HG03175 (cell line): ENCODE results near the gene KAZALD1.
A peak's percentile ranks its signal among the peaks of the same experiment; 100 is the strongest.

Experiments
- ATAC-seq: cut with Tn5 transposase; IDR thresholded peaks from one replicate; pipeline ENCODE4 v1.9.1; 2021; ENCODE audit warnings: mild to moderate bottlenecking, moderate library complexity; ENCODE audit not compliant: unreplicated experiment

KAZALD1 gene

GRCh38 chr10:101066896-101067355 lies 5.1 kb downstream of the KAZALD1 start:
- ATAC-seq, result no peak

DNA sequence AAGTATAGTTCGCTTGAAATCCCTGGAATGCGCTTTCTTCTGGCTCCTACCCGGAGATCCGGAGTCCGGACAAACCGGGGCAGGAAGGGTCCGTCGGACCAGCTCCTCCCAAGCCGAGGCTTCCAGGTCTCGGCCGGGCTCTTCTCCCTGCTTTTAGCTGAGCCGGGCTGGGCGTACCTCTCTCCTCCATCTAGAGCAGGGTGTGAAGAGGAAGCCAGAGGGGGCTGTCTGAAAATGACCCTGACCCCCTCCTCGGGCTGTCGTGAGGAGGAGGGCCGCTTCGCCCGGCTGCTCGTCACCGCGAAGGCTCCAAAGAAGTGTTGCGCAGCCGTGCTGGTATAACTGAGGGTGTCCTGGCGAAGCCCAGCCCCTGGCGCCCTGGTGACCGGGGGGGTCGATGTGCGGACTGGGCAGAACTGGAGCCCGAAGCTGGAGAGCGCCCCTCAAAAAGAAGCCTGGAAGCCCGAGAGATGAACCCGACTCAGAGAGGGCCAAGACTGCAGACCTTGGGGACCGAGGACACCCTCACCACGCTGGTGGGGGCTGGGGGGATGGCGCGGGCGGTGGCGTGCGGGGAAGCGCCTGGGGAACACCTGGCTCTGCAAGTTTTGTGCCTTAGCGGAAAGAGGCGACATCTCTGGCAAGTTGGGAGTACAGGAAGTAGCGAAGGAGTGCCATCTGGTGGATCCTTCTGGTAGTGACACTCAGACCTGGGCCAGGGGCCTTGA lies 5.7 kb downstream of the KAZALD1 start:
- ATAC-seq, result peak; percentile 53

DNA sequence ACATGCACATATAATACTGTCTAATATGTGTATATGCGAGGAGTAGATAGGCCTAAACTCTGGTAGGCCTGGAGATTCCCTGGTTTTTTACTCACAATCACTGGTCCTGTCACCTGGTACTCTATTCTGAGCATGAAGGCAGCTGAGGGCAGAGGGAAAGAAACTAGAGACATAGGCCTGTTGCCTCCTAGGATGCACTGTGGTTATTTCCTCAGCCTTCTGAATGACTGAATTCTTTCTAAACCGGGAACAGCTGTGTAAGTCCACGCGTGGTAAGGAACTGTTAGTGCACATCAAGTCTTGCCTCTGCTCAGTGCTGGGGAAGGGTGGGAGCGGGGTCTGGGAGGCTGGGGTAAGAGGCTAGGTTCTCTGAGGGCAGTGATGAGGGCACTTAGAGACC lies 7.7 kb downstream of the KAZALD1 start:
- ATAC-seq, result no peak

GRCh38 chr10:101070098-101070497 lies 8.3 kb downstream of the KAZALD1 start:
- ATAC-seq, result no peak

DNA sequence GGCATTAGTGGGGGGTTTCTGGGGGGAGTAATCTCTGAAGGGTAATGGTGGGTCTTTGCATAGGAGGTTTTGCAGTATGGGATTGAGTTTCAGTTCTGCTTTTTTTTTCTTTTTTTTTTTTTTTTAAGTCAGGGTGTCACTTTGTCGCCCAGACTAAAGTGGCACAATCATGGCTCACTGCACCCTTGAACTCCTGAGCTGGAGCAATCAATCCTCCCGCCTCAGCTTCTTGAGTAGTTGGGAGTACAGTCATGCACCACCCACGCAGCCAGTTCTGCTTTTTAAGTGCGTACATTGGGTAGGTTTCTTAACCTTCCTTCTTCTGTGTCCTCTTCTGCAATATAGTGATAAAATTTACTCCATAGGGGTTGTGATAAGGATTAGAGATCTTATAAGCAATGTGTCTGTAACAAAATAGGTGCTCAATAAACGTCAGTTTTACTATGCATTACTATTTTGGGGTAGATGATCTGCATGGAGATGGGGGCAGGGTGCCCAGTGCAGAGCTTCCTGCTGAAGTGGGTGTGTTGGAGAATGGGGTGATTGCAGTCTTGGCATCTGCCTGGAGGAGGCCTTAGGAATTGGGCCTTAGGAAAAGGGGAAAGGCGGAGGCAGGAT lies 9.6 kb downstream of the KAZALD1 start:
- ATAC-seq, result no peak

GRCh38 chr10:101071885-101072433 lies 10.2 kb downstream of the KAZALD1 start:
- no peak for ATAC-seq

- no peak for ATAC-seq
These were observed 11.1 kb downstream of the KAZALD1 start for GRCh38 chr10:101072923-101073322.

DNA sequence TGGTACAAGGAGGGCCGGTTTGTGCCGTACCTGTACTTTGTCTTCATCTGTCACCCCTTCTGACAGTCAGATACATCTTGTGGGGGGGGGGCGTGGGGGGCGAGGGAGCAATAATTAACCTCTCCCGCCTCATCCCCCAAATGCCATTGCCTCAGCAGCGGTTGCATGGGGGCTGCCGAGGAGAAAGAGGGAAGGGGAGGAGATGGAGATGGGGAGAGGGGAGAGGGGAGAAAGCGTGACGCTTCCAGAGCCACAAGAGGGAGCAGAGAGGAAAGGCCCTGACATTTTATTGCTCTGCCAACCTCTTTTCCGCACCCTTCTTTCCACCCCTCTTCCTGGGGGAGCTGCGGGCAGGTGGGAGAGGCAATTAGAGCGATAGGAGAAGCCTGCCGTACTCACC lies 11.8 kb downstream of the KAZALD1 start:
- no peak for ATAC-seq

DNA sequence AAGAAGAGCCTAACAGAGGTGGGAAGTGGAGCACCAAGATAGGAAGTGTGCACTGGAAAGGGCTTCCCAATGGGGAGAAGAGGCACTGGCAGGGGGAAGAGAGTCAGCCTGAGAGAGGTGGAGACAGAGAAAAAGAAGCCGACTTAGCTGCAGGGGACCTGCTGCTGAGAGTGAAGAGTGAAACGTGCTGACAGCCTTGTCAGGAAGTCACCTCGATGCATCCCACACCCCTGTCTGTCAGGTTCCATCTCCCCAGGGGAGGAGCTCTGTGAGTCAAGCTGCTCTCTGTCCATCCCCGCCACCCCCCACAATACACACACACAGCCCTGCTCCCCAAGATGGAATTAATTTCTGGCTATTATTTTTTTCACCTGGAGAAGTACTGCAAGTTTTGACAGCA lies 14.0 kb downstream of the KAZALD1 start:
- ATAC-seq, result no peak

- no peak for ATAC-seq
These were observed 14.8 kb downstream of the KAZALD1 start for GRCh38 chr10:101076630-101077029.

- ATAC-seq, result no peak
These were observed 18.1 kb downstream of the KAZALD1 start for GRCh38 chr10:101079874-101080273.

DNA sequence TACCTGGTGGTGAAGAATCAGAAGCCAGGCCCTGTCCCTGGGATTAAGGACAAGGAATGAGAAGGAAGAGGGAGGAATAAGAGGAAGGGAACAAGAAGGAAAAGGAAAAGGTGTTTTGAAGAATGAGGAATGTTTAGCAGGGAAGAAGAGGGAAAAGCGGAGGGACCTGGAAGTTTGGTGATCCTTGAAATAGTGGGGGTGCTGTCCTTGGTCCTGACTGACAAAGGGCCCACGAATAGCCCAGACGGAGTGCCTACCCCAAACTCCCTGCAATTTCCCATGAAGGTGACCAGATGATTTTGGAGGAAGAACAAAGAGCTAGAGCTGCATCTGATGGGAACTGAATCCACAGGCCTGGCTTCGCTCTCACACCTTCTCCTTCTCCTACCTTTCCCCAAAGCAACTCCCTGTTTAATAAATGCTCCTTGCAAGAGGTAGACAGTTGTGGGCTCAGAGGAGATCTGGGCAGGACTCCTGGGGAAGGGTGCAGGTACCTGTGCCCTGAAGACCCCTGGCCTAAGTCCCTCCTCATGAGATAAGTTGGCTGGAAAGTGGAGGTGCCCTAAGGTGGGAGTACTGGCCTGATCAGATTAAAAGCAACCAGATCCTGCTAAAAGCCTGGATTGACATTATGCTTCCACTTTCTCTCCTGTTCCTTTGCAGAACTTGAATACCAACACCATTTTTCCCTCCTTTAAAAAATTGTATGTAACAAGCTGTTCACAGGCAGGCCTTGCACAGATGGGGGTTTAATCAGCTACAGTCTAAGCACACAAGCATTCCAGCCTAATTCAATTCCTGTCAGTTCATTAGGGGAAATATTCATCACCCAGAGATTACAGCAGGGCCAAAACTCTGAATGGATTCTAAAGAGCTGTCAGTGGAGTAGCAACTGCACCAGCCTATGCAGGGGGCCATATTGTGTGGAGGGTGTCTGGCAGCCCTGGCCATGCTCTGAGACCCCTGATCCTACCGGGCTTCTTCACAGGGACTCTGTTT lies 19.4 kb downstream of the KAZALD1 start:
- no peak for ATAC-seq

DNA sequence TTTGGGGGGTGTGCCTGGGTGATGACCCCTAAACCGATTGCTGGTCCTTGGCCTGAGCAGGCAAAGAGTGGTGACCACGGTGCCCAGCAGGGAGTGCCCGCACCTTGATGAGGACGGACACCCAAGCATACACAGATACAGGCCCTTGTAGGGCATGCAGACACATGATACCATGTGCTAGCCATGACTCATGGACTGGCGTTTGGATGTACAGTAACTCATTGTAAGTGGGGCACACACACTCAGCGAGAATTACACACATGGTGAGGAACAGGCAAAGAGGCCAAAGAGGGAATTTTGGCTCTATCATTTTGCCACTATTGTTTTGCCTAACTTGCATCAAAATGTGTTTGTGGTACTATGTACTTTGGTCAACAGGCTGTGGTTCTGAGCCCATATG lies 24.1 kb downstream of the KAZALD1 start:
- ATAC-seq, result no peak

DNA sequence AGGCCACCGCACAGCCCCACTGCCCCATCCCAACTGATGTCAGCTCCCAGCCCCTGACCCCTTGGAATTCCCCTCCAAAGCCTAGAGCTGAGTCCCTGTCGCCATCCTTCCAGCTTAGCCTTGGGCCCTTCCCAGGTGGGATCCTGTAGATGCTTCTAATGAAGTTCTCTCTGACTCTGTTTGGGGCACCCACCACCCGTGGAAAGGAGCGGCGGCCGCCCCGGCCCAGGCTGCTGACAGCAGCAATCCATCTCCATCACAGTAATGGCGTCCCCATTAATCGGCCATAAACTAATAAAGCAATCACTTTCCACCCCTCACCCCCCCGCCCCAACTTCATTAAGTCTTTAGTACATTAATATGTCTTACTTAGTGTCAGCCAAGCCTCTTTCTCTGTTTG lies 25.6 kb downstream of the KAZALD1 start:
- ATAC-seq, result no peak

DNA sequence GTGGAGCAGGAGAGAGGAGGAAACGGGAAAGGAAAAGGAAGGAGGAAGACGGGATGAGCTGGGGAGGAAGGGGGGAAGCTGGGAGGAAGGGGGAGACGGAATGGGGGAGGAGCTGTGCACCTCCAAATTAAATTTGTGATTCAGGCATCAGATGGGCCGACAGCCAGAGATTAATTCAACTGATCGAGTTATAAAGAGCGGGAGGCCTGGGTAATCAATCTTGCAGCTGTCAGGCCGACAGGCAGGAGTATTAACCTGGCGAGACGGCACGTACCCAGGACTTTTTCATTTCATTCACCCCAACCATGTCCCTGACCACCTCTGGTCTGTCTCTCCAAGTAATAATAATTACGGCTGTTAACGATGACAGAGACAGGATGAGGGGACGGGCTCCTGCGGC lies 26.2 kb downstream of the KAZALD1 start:
- no peak for ATAC-seq

GRCh38 chr10:101089520-101090299 lies 27.9 kb downstream of the KAZALD1 start:
- no peak for ATAC-seq

GRCh38 chr10:101090597-101090996 lies 28.8 kb downstream of the KAZALD1 start:
- no peak for ATAC-seq

- no peak for ATAC-seq
These were observed 29.9 kb downstream of the KAZALD1 start for GRCh38 chr10:101091546-101092290.

DNA sequence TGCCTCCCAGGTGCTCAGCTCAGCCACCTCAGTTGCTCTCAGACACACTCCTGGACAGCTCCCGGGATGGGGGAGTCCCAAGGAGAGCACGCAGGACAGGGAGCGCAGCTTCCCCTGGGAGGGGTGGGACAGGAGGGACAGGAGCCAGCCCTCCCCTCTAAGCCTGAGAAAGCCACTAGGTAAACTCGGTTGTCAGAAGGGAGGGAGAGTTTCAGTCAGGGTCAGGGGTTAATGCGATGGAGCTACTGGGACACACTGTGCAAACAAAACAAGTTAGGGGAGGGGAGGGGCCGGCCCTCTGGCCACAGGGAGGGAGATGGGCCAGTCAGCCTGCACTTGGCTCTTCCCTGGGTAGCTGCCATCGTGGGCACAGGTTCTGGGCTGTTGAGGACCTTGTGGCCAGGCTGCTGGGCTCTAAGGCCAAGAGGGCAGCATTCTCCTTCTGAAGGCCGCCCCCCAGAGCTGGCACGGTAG lies 31.1 kb downstream of the KAZALD1 start:
- no peak for ATAC-seq
